Astrocyte (in vitro differentiated cells and primary cell): ENCODE data around the gene AP1B1. TPM values are rescaled to one million over a fixed set of nuclear protein-coding genes. Genes with fewer than 3 reads are reported as not detected.

Source experiments
- DNase-seq: peaks from one replicate; pipeline ENCODE4 v3.0.0-alpha.2; 2010; ENCODE audit warnings: low read depth
- FAIRE-seq: peaks from 2 replicates; lab custom pipeline; 2011; peaks lifted over from hg19 to GRCh38; lab: Jason Lieb, UNC
- H2AFZ ChIP-seq: 2 replicates; pipeline ENCODE4 v1.6.0; 2012; ENCODE audit warnings: low read depth, low read length, inconsistent platforms
- H3K27ac ChIP-seq: 2 replicates; pipeline ENCODE4 v1.5.1; 2011; ENCODE audit warnings: low read depth, low read length, inconsistent platforms
- H3K27me3 ChIP-seq: 2 replicates; pipeline ENCODE4 v1.6.0; 2011; ENCODE audit warnings: low read length, inconsistent platforms; ENCODE audit not compliant: insufficient read depth
- H3K36me3 ChIP-seq: 2 replicates; pipeline ENCODE4 v1.5.1; 2011; ENCODE audit warnings: low read length, inconsistent platforms; ENCODE audit not compliant: insufficient read depth
- H3K4me1 ChIP-seq: 2 replicates; pipeline ENCODE4 v1.5.1; 2011; ENCODE audit warnings: low read length, inconsistent platforms; ENCODE audit not compliant: insufficient read depth
- H3K4me2 ChIP-seq: 2 replicates; pipeline ENCODE4 v1.6.0; 2012; ENCODE audit warnings: low read length, inconsistent platforms
- H3K4me3 ChIP-seq: 2 replicates; pipeline ENCODE4 v1.5.1; 2011; ENCODE audit warnings: low read depth, mild to moderate bottlenecking, low read length, inconsistent platforms; ENCODE audit not compliant: insufficient read depth
- H3K79me2 ChIP-seq: 2 replicates; pipeline ENCODE4 v1.6.0; 2012; ENCODE audit warnings: mild to moderate bottlenecking, low read length, inconsistent platforms; ENCODE audit not compliant: insufficient read depth
- H3K9ac ChIP-seq: 2 replicates; pipeline ENCODE4 v1.6.0; 2012; ENCODE audit warnings: mild to moderate bottlenecking, low read length, inconsistent platforms
- H3K9me3 ChIP-seq: 2 replicates; pipeline ENCODE4 v1.5.1; 2012; ENCODE audit warnings: low read depth, mild to moderate bottlenecking, low read length, inconsistent platforms; ENCODE audit not compliant: insufficient read depth
- H4K20me1 ChIP-seq: 2 replicates; pipeline ENCODE4 v1.6.0; 2012; ENCODE audit warnings: low read length, inconsistent platforms; ENCODE audit not compliant: insufficient read depth
- H3K27ac Mint-ChIP-seq: one replicate; pipeline ENCODE4 v1.8.0; 2021; ENCODE audit warnings: mild to moderate bottlenecking, mixed read lengths; ENCODE audit not compliant: unreplicated experiment
- H3K27me3 Mint-ChIP-seq: one replicate; pipeline ENCODE4 v1.8.0; 2021; ENCODE audit warnings: low read depth, mixed read lengths; ENCODE audit not compliant: unreplicated experiment
- H3K36me3 Mint-ChIP-seq: one replicate; pipeline ENCODE4 v1.8.0; 2021; ENCODE audit warnings: low read depth, mixed read lengths; ENCODE audit not compliant: unreplicated experiment
- H3K4me1 Mint-ChIP-seq: one replicate; pipeline ENCODE4 v1.8.0; 2021; ENCODE audit warnings: low read depth, mixed read lengths; ENCODE audit not compliant: unreplicated experiment
- H3K4me3 Mint-ChIP-seq: one replicate; pipeline ENCODE4 v1.8.0; 2021; ENCODE audit warnings: mild to moderate bottlenecking, moderate library complexity, mixed read lengths; ENCODE audit not compliant: unreplicated experiment
- H3K9me3 Mint-ChIP-seq: one replicate; pipeline ENCODE4 v1.8.0; 2021; ENCODE audit warnings: mild to moderate bottlenecking, mixed read lengths; ENCODE audit not compliant: unreplicated experiment
- CTCF ChIP-seq: IDR thresholded peaks from 2 replicates; pipeline ENCODE4 v1.5.1; 2011; ENCODE audit warnings: low read depth, mild to moderate bottlenecking, inconsistent platforms, low read length, moderate library complexity; ENCODE audit not compliant: insufficient read depth
- EZH2 ChIP-seq: IDR thresholded peaks from 2 replicates; pipeline ENCODE4 v1.6.1; 2012; ENCODE audit warnings: mild to moderate bottlenecking, low read length, inconsistent platforms; ENCODE audit not compliant: insufficient read depth
- total RNA-seq: library from RNA; stranded (reverse); gene quantifications from 2 replicates; pipeline ENCODE4 v1.2.1, GENCODE V29; 2021

The AP1B1 gene
- total RNA-seq, 1 donor from 2014 or later = 69.5 TPM

GRCh38 chr22:29332886-29333496 is 55.4 kb downstream of the AP1B1 start:
- H3K4me3 Mint-ChIP-seq = no peak overlapping the region
- peaks cover 6% of the 10 kb centered on the region for H3K36me3 ChIP-seq
- no peak for FAIRE-seq

GRCh38 chr22:29331658-29332300 is 56.6 kb downstream of the AP1B1 start:
- Histone ChIP-seq H3K4me1 (peaks cover 22% of the 10 kb centered on the region), H3K9me3 (no peaks in the 10 kb centered on the region), H3K4me3 (no peak overlapping the region), H3K27ac (no peak overlapping the region), H3K27me3 (no peaks in the 10 kb centered on the region), H3K36me3 (peaks cover 8% of the 10 kb centered on the region), H4K20me1 (peaks cover 7% of the 10 kb centered on the region), H3K79me2 (no peaks in the 10 kb centered on the region), H3K4me2 (peak overlapping the region; percentile 55), H2AFZ (no peak overlapping the region), H3K9ac (no peak overlapping the region)
- FAIRE-seq (no peak), DNase-seq (no peak)
- no peak overlapping the region for H3K27ac Mint-ChIP-seq
- H3K27me3 Mint-ChIP-seq = no peaks in the 10 kb centered on the region
- peaks cover 3% of the 10 kb centered on the region for H3K4me1 Mint-ChIP-seq
- peaks cover 14% of the 10 kb centered on the region for H3K36me3 Mint-ChIP-seq
- H3K9me3 Mint-ChIP-seq = no peaks in the 10 kb centered on the region
- no peak overlapping the region for H3K4me3 Mint-ChIP-seq
- no peak for TF ChIP-seq CTCF
- no peak for TF ChIP-seq EZH2

More at GRCh38 chr22:29332886-29333496, 55.4 kb downstream of the AP1B1 start:
- Mint-ChIP-seq H3K4me1 (peaks cover 3% of the 10 kb centered on the region), H3K9me3 (no peaks in the 10 kb centered on the region), H3K36me3 (peaks cover 19% of the 10 kb centered on the region), H3K27me3 (no peaks in the 10 kb centered on the region), H3K27ac (no peak overlapping the region)
- H4K20me1 ChIP-seq = peaks cover 7% of the 10 kb centered on the region
- no peaks in the 10 kb centered on the region for H3K9me3 ChIP-seq
- no peak overlapping the region for H3K27ac ChIP-seq
- no peak overlapping the region for H3K9ac ChIP-seq
- no peak overlapping the region for H3K4me2 ChIP-seq
- no peak overlapping the region for H3K4me3 ChIP-seq
- TF ChIP-seq EZH2 (no peak), CTCF (no peak)
- H3K4me1 ChIP-seq = peaks cover 22% of the 10 kb centered on the region
- no peak overlapping the region for H2AFZ ChIP-seq
- no peaks in the 10 kb centered on the region for H3K27me3 ChIP-seq
- no peak for DNase-seq
- no peaks in the 10 kb centered on the region for H3K79me2 ChIP-seq

GRCh38 chr22:29331213-29331612 is 57.2 kb downstream of the AP1B1 start:
- no peak for TF ChIP-seq CTCF
- no peak for TF ChIP-seq EZH2
- no peak overlapping the region for H2AFZ ChIP-seq
- Mint-ChIP-seq H3K27ac (no peak overlapping the region), H3K4me1 (peaks cover 3% of the 10 kb centered on the region), H3K36me3 (peaks cover 16% of the 10 kb centered on the region), H3K27me3 (no peaks in the 10 kb centered on the region), H3K9me3 (no peaks in the 10 kb centered on the region), H3K4me3 (no peak overlapping the region)
- DNase-seq = no peak
- no peaks in the 10 kb centered on the region for H3K9me3 ChIP-seq
- peak overlapping the region; percentile 55 for H3K4me2 ChIP-seq
- FAIRE-seq = no peak
- H3K79me2 ChIP-seq = no peaks in the 10 kb centered on the region
- no peaks in the 10 kb centered on the region for H3K27me3 ChIP-seq
- no peak overlapping the region for H3K27ac ChIP-seq
- H3K36me3 ChIP-seq = peaks cover 7% of the 10 kb centered on the region
- H3K9ac ChIP-seq = no peak overlapping the region
- H3K4me3 ChIP-seq = no peak overlapping the region
- peaks cover 22% of the 10 kb centered on the region for H3K4me1 ChIP-seq
- peaks cover 10% of the 10 kb centered on the region for H4K20me1 ChIP-seq
